Activated CD4-positive, alpha-beta T cell treated with anti-CD3 and anti-CD28 coated beads, Interleukin-2, amount 50 U/mL, for 48 hours (primary cell): ENCODE measurements around the gene HIPK4.
A peak's percentile ranks its signal among the peaks of the same experiment; 100 is the strongest.
"Not testable (repeated sequence)": the region's sequence is repeated elsewhere in the genome, so short reads cannot be mapped to it uniquely, and the experiment has no call there.

Source experiments
- DNase-seq, 2 experiments: peaks; one replicate each; pipeline ENCODE4 v3.0.0-alpha.2; 2020

HIPK4 gene

GRCh38 chr19:40390084-40390742 is at the start of gene HIPK4:
HIPK4 (minus strand) TSS chr19:40390181; CDS start chr19:40389902, 279 bp downstream.
- no peak for DNase-seq

GRCh38 chr19:40438284-40438683 is 48.3 kb upstream of the HIPK4 start:
- no peak for DNase-seq

- peak; percentile 47 to 68 for DNase-seq
Measured at GRCh38 chr19:40433391-40434216, 43.6 kb upstream of the HIPK4 start.

GRCh38 chr19:40432760-40433159 is 42.8 kb upstream of the HIPK4 start:
- DNase-seq, result not testable (repeated sequence)

- DNase-seq, result no peak
Measured at GRCh38 chr19:40431698-40432097, 41.7 kb upstream of the HIPK4 start.

GRCh38 chr19:40430242-40430641 is 40.3 kb upstream of the HIPK4 start:
- not testable (repeated sequence) for DNase-seq

GRCh38 chr19:40428197-40428596 is 38.2 kb upstream of the HIPK4 start:
- DNase-seq, result not testable (repeated sequence)

- peak; percentile 100 for DNase-seq
Measured at GRCh38 chr19:40425450-40426287, 35.7 kb upstream of the HIPK4 start, which contains the start of gene SERTAD1. SERTAD1 (minus strand) TSS chr19:40425992; CDS start chr19:40423546, 2,446 bp downstream.

GRCh38 chr19:40424637-40425449 is 34.9 kb upstream of the HIPK4 start:
- DNase-seq, result peak in 1 of 2 experiments; percentile 31

GRCh38 chr19:40423938-40424337 is 34.0 kb upstream of the HIPK4 start:
- DNase-seq, result no peak

GRCh38 chr19:40422748-40423566 is 33.0 kb upstream of the HIPK4 start:
- no peak for DNase-seq

- no peak for DNase-seq
Measured at GRCh38 chr19:40421993-40422747, 32.2 kb upstream of the HIPK4 start.

GRCh38 chr19:40420766-40421765 is 31.1 kb upstream of the HIPK4 start:
- DNase-seq, result peak; percentile 82 to 84

GRCh38 chr19:40420451-40420765 is 30.4 kb upstream of the HIPK4 start:
- DNase-seq, result no peak

GRCh38 chr19:40419780-40420179 is 29.8 kb upstream of the HIPK4 start:
- no peak for DNase-seq

- no peak for DNase-seq
Measured at GRCh38 chr19:40419066-40419612, 29.2 kb upstream of the HIPK4 start.

- DNase-seq, result no peak
Measured at GRCh38 chr19:40418040-40418439, 28.1 kb upstream of the HIPK4 start.

- no peak for DNase-seq
Measured at GRCh38 chr19:40417643-40417981, 27.6 kb upstream of the HIPK4 start.
